GM12892 (cell line): ENCODE results near the gene GREB1L.

ENCODE experiments used
- POLR2A ChIP-seq: IDR thresholded peaks from 2 replicates; pipeline ENCODE4 v1.6.1; 2011; ENCODE audit warnings: low read depth, low read length, control low read depth
- TAF1 ChIP-seq: IDR thresholded peaks from 2 replicates; pipeline ENCODE4 v1.6.1; 2011; ENCODE audit warnings: low read depth, mild to moderate bottlenecking, control low read depth, low read length, borderline replicate concordance

DNA sequence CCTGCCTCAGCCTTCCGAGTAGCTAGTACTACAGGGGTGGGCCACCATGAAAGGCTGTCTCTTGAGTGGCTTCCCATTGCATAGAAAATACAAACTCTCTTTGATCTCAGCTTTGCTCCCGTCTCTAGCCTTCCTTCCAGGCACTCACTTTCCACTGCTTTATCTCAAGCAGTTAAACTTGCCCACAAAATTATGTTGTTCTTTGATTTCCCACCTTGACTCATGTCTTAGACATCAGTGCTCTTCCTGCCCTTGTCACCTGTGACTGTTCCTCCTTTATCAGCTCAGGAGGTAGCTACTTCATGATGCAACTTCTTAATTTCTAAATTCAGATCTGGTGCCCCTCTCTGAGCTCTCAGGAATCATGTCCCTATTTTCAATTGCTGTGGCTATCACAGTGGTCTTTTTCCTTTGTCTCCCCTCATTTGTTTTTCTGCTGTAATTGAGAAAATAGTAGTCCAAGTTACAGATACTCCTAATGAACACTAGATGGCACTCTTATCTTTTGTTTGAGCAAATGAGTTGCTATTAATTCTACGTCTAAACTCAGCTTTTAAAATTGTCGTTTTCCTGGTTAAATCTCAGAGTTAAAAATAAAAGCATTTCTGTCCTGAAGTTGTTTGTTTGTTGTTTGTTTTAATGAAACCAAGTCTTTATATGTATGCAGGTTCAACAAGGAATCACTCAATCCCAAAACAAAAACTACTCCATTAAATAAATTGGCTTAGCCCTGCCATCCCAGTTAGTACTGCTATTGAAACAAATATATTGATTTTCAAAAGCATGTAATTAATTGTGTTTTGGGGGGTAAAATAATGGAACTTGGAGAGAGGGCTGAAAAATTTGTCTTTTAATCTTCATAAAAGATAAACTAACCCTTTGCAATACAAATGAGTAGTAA is 46.9 kb upstream of the GREB1L start:
- TF ChIP-seq TAF1 (no peak), POLR2A (no peak)
